ENCODE measurements around the gene PDE9A.

DNA sequence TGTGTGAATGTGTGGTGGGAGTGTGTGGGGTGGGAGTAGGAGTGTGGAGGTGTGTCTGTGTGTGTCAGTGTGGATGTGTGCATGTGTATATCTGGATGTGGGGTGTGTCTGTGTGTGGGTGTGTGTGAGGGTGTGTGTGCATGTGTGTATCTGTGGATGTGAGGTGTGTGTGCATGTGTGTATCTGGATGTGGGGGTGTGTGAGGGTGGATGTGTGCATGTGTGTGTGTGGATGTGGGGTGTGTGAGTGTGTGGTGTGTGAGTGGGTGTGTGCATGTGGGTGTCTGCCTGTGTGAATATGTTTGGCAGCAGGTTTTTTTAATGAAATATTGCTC is 106.1 kb downstream of the PDE9A start:
- TF ChIP-seq POLR2AphosphoS5 (IDR thresholded peaks at IDR 0.05; ENCODE audit: low read depth, low read length) (no peak), POLR2A (IDR thresholded peaks at IDR 0.05; ENCODE audit: low read depth, low read length) (no peak)

Data from GM12892 (cell line).